Endodermal cell (in vitro differentiated cells): Measurements from ENCODE around the gene HPSE2. TPM values are rescaled to one million over a fixed set of nuclear protein-coding genes. Genes with fewer than 3 reads are reported as not detected.

ENCODE experiments used
- DNase-seq: peaks from one replicate; pipeline ENCODE4 v3.0.0-alpha.2; 2017
- H3K27ac ChIP-seq: 2 replicates; pipeline ENCODE4 v1.5.1; 2013; ENCODE audit warnings: mild to moderate bottlenecking, low read depth, low read length, moderate library complexity
- H3K27me3 ChIP-seq: 2 replicates; pipeline ENCODE4 v1.6.1; 2013; ENCODE audit warnings: mild to moderate bottlenecking, low read length, moderate library complexity; ENCODE audit not compliant: insufficient read depth, control insufficient read depth, poor library complexity, severe bottlenecking
- H3K36me3 ChIP-seq: 2 replicates; pipeline ENCODE4 v1.7.0; 2013; ENCODE audit warnings: mild to moderate bottlenecking, low read length, moderate library complexity; ENCODE audit not compliant: control insufficient read depth, insufficient read depth
- H3K4me1 ChIP-seq: one replicate; pipeline ENCODE4 v1.7.0; 2013; ENCODE audit warnings: low read length; ENCODE audit not compliant: control insufficient read depth, insufficient read depth
- H3K4me3 ChIP-seq: 2 replicates; pipeline ENCODE4 v1.5.1; 2013; ENCODE audit warnings: mild to moderate bottlenecking, low read length, moderate library complexity
- H3K9ac ChIP-seq: 2 replicates; pipeline ENCODE4 v1.6.1; 2013; ENCODE audit warnings: mild to moderate bottlenecking, low read length, moderate library complexity; ENCODE audit not compliant: poor library complexity, severe bottlenecking; ENCODE audit errors: extremely low read depth
- H3K9me3 ChIP-seq: 2 replicates; pipeline ENCODE4 v1.6.1; 2013; ENCODE audit warnings: mild to moderate bottlenecking, low read length, moderate library complexity; ENCODE audit not compliant: control insufficient read depth
- H3K27ac Mint-ChIP-seq: 2 replicates; pipeline ENCODE4 v1.8.0; 2020; ENCODE audit warnings: mixed read lengths
- H3K27me3 Mint-ChIP-seq: 2 replicates; pipeline ENCODE4 v1.8.0; 2021; ENCODE audit warnings: mild to moderate bottlenecking, mixed read lengths; ENCODE audit not compliant: insufficient read depth
- H3K36me3 Mint-ChIP-seq: 2 replicates; pipeline ENCODE4 v1.8.0; 2020; ENCODE audit warnings: low read depth, mixed read lengths
- H3K4me1 Mint-ChIP-seq: 2 replicates; pipeline ENCODE4 v1.8.0; 2020; ENCODE audit warnings: mixed read lengths
- H3K4me3 Mint-ChIP-seq: 2 replicates; pipeline ENCODE4 v1.8.0; 2020; ENCODE audit warnings: mild to moderate bottlenecking, moderate library complexity, mixed read lengths
- H3K9me3 Mint-ChIP-seq: 2 replicates; pipeline ENCODE4 v1.8.0; 2020; ENCODE audit warnings: mild to moderate bottlenecking, mixed read lengths
- CTCF ChIP-seq: fragments of 200-600 bp; sonication (generic); conservative IDR thresholded peaks from 2 replicates; pipeline ENCODE4 v1.5.0; 2021; ENCODE audit warnings: antibody characterized with exemption, mild to moderate bottlenecking
- WGBS, 2 experiments: methylation state at CpG; one replicate each; pipeline versions ENCODE4 v1.1.5 to v1.1.7; 2013; ENCODE audit warnings: missing lambda C conversion rate in 2 of 2, mixed read lengths in 1 of 2; ENCODE audit not compliant: insufficient coverage in 1 of 2, insufficient read length in 1 of 2; 5-methylcytosine and 5-hydroxymethylcytosine counted together
- total RNA-seq, 2 donors: library from RNA; stranded (reverse); fragmentation: NEBNext Ultra II Directional in 1 of 2; extraction: Animal tissue kit (Norgen Biotek cat#: 25700) in 1 of 2; gene quantifications; 2 replicates in 1 of 2; 3 replicates in 1 of 2; pipeline ENCODE4 v1.2.1, GENCODE V29; 2021

HPSE2 gene
- total RNA-seq, 2 donors from 2014 or later, result 0.07 to 0.11 TPM

DNA sequence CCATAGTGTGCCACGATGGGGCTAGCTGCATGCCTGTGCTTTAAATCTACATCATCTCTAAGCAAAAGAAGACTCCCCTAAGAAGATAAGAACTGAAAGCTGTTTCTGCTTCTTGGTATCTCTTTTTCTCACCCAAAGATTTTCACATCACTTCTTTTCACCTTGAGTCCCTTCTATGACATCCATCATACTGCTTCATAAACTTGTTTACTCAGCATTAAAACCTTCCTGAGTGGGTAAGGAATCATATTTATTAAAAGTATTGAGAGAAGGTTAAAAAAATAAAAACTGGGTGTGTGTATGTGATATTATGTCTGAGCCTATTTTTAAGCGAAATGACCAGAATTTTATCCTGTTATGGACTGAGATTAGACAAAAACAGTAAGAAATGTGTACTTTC is 150.3 kb downstream of the HPSE2 start:
- Histone ChIP-seq H3K27me3 (no peaks in the 10 kb centered on the region), H3K9ac (no peak overlapping the region), H3K9me3 (no peaks in the 10 kb centered on the region), H3K4me1 (no peaks in the 10 kb centered on the region), H3K4me3 (no peak overlapping the region), H3K36me3 (no peaks in the 10 kb centered on the region), H3K27ac (no peak overlapping the region)
- DNase-seq, result no peak
- Mint-ChIP-seq H3K4me3 (no peak overlapping the region), H3K27ac (no peak overlapping the region), H3K9me3 (no peaks in the 10 kb centered on the region), H3K27me3 (no peaks in the 10 kb centered on the region), H3K36me3 (no peaks in the 10 kb centered on the region), H3K4me1 (peaks cover 2% of the 10 kb centered on the region)
- TF ChIP-seq CTCF, result no peak
- 89 to 95% methylated on average over 2 of the region's 2 CpGs for WGBS, 2 experiments

- peaks cover 2% of the 10 kb centered on the region for H3K4me1 Mint-ChIP-seq
- H3K9me3 ChIP-seq, result no peaks in the 10 kb centered on the region
- TF ChIP-seq CTCF, result no peak
- no peaks in the 10 kb centered on the region for H3K9me3 Mint-ChIP-seq
- H3K27ac ChIP-seq, result no peak overlapping the region
- no peak overlapping the region for H3K9ac ChIP-seq
- no peaks in the 10 kb centered on the region for H3K4me1 ChIP-seq
- H3K27me3 Mint-ChIP-seq, result no peaks in the 10 kb centered on the region
- no peak overlapping the region for H3K4me3 Mint-ChIP-seq
- no peaks in the 10 kb centered on the region for H3K36me3 Mint-ChIP-seq
- WGBS, 2 experiments, result 73 to 79% methylated on average over 2 to 3 of the region's 3 CpGs
- H3K27me3 ChIP-seq, result no peaks in the 10 kb centered on the region
- no peak overlapping the region for H3K4me3 ChIP-seq
- H3K27ac Mint-ChIP-seq, result no peak overlapping the region
- DNase-seq, result no peak
- no peaks in the 10 kb centered on the region for H3K36me3 ChIP-seq
These were observed 151.5 kb downstream of the HPSE2 start for GRCh38 chr10:99084161-99084560.

DNA sequence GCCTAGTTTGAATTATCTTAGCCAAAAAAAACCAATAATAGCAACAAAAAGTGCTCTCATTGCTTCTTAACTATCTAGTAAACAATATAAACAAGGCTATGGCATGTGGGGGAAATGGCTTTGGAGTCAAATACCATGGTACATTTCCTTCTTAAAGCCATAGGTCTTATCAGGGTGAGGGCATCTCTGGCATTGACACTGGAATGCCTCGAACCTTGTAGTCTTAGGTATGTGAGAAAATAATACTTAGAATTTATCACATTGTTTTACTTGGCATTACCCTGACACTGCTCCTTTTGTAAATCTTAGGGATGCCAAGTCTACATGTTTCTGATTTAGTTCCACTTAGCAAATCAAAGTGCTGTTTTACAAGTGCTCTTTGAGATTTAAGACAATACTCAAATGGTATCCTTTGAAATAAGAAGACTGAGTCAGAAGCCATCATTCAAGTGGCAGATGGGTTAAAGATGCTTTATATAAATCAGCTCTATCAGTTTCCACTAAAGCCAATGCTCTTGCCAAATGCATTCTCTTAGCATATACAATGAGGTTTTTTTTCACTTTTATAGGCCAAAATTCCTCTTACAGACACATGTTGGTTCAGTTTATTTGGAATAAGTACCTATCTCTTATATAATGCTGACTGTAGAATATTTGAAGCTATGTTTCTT is 155.2 kb downstream of the HPSE2 start:
- Mint-ChIP-seq H3K27me3 (no peaks in the 10 kb centered on the region), H3K9me3 (no peaks in the 10 kb centered on the region), H3K4me3 (no peak overlapping the region), H3K27ac (no peak overlapping the region), H3K36me3 (no peaks in the 10 kb centered on the region), H3K4me1 (peaks cover 2% of the 10 kb centered on the region)
- Histone ChIP-seq H3K4me3 (no peak overlapping the region), H3K36me3 (no peaks in the 10 kb centered on the region), H3K27ac (no peak overlapping the region), H3K27me3 (no peaks in the 10 kb centered on the region), H3K4me1 (no peaks in the 10 kb centered on the region), H3K9me3 (no peaks in the 10 kb centered on the region), H3K9ac (no peak overlapping the region)
- TF ChIP-seq CTCF, result no peak
- no peak for DNase-seq
- no CpG with 5 or more reads among the region's 1 CpG for WGBS, 2 experiments
